Mesenchymal stem cell (in vitro differentiated cells and primary cell): ENCODE results near the gene POLR1G.

Source experiments
- DNase-seq: peaks from one replicate; pipeline ENCODE4 v3.0.0-alpha.2; 2013
- H2AFZ ChIP-seq: one replicate; pipeline ENCODE4 v1.6.1; 2013; ENCODE audit warnings: low read depth, mild to moderate bottlenecking, control low read depth, inconsistent platforms, low read length, moderate library complexity
- H2AK5ac ChIP-seq: 2 replicates; pipeline ENCODE4 v1.6.1; 2013; ENCODE audit warnings: low read length, moderate library complexity, mild to moderate bottlenecking, inconsistent platforms; ENCODE audit not compliant: severe bottlenecking
- H2BK120ac ChIP-seq: one replicate; pipeline ENCODE4 v1.6.1; 2013; ENCODE audit warnings: low read depth, mild to moderate bottlenecking, inconsistent platforms, low read length, moderate library complexity
- H2BK12ac ChIP-seq, 2 experiments: one replicate each; pipeline ENCODE4 v1.6.1; 2013; ENCODE audit warnings: inconsistent platforms in 2 of 2, low read length in 2 of 2, mild to moderate bottlenecking in 2 of 2, moderate library complexity in 2 of 2, control low read depth in 1 of 2
- H2BK15ac ChIP-seq: one replicate; pipeline ENCODE4 v1.6.1; 2013; ENCODE audit warnings: mild to moderate bottlenecking, low read depth, inconsistent platforms; ENCODE audit not compliant: poor library complexity, severe bottlenecking
- H2BK5ac ChIP-seq: 2 replicates; pipeline ENCODE4 v1.6.1; 2013; ENCODE audit warnings: low read depth, mild to moderate bottlenecking, low read length, control low read depth, inconsistent platforms; ENCODE audit not compliant: poor library complexity, severe bottlenecking
- H3K14ac ChIP-seq, 2 experiments: one replicate each; pipeline ENCODE4 v1.6.1; 2013; ENCODE audit warnings: inconsistent platforms in 2 of 2, low read length in 2 of 2, control low read depth in 1 of 2, mild to moderate bottlenecking in 1 of 2, moderate library complexity in 1 of 2
- H3K18ac ChIP-seq, 2 experiments: one replicate each; pipeline ENCODE4 v1.6.1; 2013; ENCODE audit warnings: inconsistent platforms in 2 of 2, low read length in 2 of 2, control low read depth in 1 of 2, low read depth in 1 of 2, mild to moderate bottlenecking in 1 of 2
- H3K23ac ChIP-seq, 2 experiments: one replicate each; pipeline ENCODE4 v1.6.1; 2013; ENCODE audit warnings: inconsistent platforms in 2 of 2, low read length in 2 of 2, mild to moderate bottlenecking in 2 of 2, moderate library complexity in 2 of 2, control low read depth in 1 of 2
- H3K27ac ChIP-seq: 2 replicates; pipeline ENCODE4 v1.5.1; 2013; ENCODE audit warnings: mild to moderate bottlenecking, moderate library complexity, low read length, control low read depth, inconsistent platforms; ENCODE audit not compliant: poor library complexity, severe bottlenecking
- H3K27me3 ChIP-seq, 2 experiments: 2 replicates each; pipeline versions ENCODE4 v1.6.1 to v1.7.0; 2013; ENCODE audit warnings: low read length in 2 of 2, mild to moderate bottlenecking in 2 of 2, moderate library complexity in 2 of 2, control low read depth in 1 of 2, inconsistent platforms in 1 of 2; ENCODE audit not compliant: control insufficient read depth in 1 of 2, insufficient read depth in 1 of 2
- H3K36me3 ChIP-seq, 2 experiments: 2 replicates each; pipeline versions ENCODE4 v1.6.1 to v1.7.0; 2013; ENCODE audit warnings: low read length in 2 of 2, control low read depth in 1 of 2, inconsistent platforms in 1 of 2, low read depth in 1 of 2, mild to moderate bottlenecking in 1 of 2; ENCODE audit not compliant: insufficient read depth in 2 of 2, control insufficient read depth in 1 of 2
- H3K4ac ChIP-seq, 2 experiments: one replicate each; pipeline ENCODE4 v1.6.1; 2013; ENCODE audit warnings: inconsistent platforms in 2 of 2, low read length in 2 of 2, mild to moderate bottlenecking in 2 of 2, moderate library complexity in 2 of 2, control low read depth in 1 of 2, low read depth in 1 of 2
- H3K4me1 ChIP-seq: 2 replicates; pipeline ENCODE4 v1.6.1; 2013; ENCODE audit warnings: low read depth, low read length, control low read depth; ENCODE audit not compliant: control insufficient read depth, insufficient read depth
- H3K4me2 ChIP-seq: 2 replicates; pipeline ENCODE4 v1.6.1; 2013; ENCODE audit warnings: low read length, mild to moderate bottlenecking, inconsistent platforms; ENCODE audit not compliant: poor library complexity, severe bottlenecking
- H3K4me3 ChIP-seq, 2 experiments: 2 replicates each; pipeline versions ENCODE4 v1.5.1 to v1.7.0; 2013; ENCODE audit warnings: low read length in 2 of 2, mild to moderate bottlenecking in 2 of 2, control low read depth in 1 of 2, low read depth in 1 of 2; ENCODE audit not compliant: insufficient read depth in 1 of 2
- H3K79me1 ChIP-seq: replicated peaks from 2 replicates; pipeline ENCODE4 v1.6.1; 2013; ENCODE audit warnings: mild to moderate bottlenecking, control low read depth, low read length, inconsistent platforms; ENCODE audit not compliant: poor library complexity, severe bottlenecking
- H3K9ac ChIP-seq: 2 replicates; pipeline ENCODE4 v1.7.0; 2013; ENCODE audit warnings: mild to moderate bottlenecking, low read length, moderate library complexity
- H3K9me3 ChIP-seq: 2 replicates; pipeline ENCODE4 v1.7.0; 2013; ENCODE audit warnings: mild to moderate bottlenecking, low read length; ENCODE audit not compliant: control insufficient read depth
- H4K8ac ChIP-seq: one replicate; pipeline ENCODE4 v1.6.1; 2013; ENCODE audit warnings: inconsistent platforms, mild to moderate bottlenecking, low read length, moderate library complexity
- H4K91ac ChIP-seq: one replicate; pipeline ENCODE4 v1.6.1; 2013; ENCODE audit warnings: mild to moderate bottlenecking, low read length, inconsistent platforms
- WGBS: methylation state at CpG from one replicate; pipeline ENCODE4 v1.1.7; 2013; ENCODE audit warnings: mixed read lengths; 5-methylcytosine and 5-hydroxymethylcytosine counted together

The POLR1G gene

DNA sequence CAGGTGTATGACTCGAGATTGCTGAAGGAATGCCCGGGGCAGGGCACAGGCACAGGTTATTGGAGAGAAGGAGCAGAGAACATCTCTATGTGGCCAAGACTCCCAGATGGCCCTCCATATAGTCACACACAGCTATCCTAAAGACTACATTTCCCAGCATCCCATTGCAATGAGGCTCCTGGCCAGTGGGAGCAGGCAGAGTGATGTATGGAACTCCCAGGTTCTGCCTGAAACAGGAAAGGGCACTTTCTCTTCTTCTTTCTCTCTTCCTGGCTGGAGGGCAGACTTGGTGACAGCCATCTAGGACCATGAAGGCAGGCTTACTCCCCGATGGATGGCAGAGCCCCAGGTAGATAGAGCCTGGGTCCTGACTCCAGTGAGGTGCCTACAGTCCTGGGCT, 15.1 kb upstream of the POLR1G start:
- Histone ChIP-seq H3K9me3 (no peaks in the 10 kb centered on the region), H2BK5ac (no peak overlapping the region), H3K14ac (no peak overlapping the region), H2BK15ac (no peak overlapping the region), H3K23ac (no peak overlapping the region), H3K4ac (no peak overlapping the region), H2AFZ (no peak overlapping the region), H2AK5ac (no peak overlapping the region), H3K4me2 (no peak overlapping the region), H2BK12ac (no peak overlapping the region), H3K18ac (no peak overlapping the region), H3K4me1 (no peaks in the 10 kb centered on the region), H3K9ac (no peak overlapping the region), H3K27ac (no peak overlapping the region), H3K4me3 (no peak overlapping the region), H4K8ac (no peak overlapping the region), H2BK120ac (no peak overlapping the region), H3K36me3 (peaks cover 0 to 31% of the 10 kb centered on the region in 2 experiments), H4K91ac (no peak overlapping the region), H3K27me3 (peaks cover 0 to under 1% of the 10 kb centered on the region in 2 experiments), H3K79me1 (no peaks in the 10 kb centered on the region)
- DNase-seq = peak; percentile 33
- WGBS = 74% methylated on average over 2 of the region's 3 CpGs

DNA sequence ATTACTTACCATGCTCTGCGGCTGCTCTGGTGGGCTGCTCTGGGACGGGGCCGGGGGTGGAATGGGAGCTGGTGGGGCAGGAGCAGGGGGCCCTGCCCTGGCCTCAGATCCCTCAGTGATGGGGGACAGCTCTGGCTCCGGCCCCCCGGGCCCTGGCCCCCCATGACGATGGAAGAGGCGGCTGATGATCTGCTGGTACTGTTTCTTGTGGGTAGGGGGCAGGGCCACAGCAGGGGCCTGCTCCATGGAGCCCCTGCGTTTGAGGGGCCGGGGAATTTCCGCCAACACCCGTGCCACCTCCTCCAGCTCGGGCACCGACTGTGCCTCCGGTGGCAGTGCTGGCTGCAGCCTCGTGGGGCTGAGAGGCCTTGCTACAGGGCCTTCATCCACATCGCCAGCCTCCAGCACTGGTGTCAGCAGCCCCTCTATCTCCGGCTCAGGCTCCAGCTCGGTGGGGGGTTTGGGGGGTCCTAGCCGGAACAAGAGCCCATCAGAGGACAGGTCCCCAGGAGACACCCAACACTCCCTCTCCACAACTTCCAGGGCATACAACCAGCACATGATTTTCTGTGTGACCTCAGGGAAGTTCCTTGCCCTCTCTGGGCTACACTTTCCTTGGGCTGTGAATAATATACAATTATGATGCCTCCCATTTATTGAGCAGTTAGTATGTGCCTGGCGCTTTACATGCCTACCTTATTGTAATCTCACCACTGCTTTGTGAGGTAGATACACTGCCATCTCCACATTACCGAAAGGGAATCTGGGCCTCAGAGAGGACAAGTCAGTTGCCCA, 14.4 kb upstream of the POLR1G start:
- Histone ChIP-seq H3K9ac (no peak overlapping the region), H3K27me3 (no peaks in the 10 kb centered on the region), H3K4me1 (no peaks in the 10 kb centered on the region), H3K27ac (no peak overlapping the region), H2BK15ac (no peak overlapping the region), H4K8ac (no peak overlapping the region), H3K18ac (no peak overlapping the region), H3K4ac (no peak overlapping the region), H2AK5ac (no peak overlapping the region), H3K36me3 (peaks cover 0 to 38% of the 10 kb centered on the region in 2 experiments), H2AFZ (no peak overlapping the region), H2BK120ac (no peak overlapping the region), H2BK5ac (no peak overlapping the region), H3K4me3 (no peak overlapping the region), H2BK12ac (no peak overlapping the region), H4K91ac (no peak overlapping the region), H3K23ac (no peak overlapping the region), H3K79me1 (peaks cover 1% of the 10 kb centered on the region), H3K14ac (no peak overlapping the region), H3K4me2 (no peak overlapping the region), H3K9me3 (no peaks in the 10 kb centered on the region)
- DNase-seq = no peak
- WGBS = 95% methylated on average over 20 of the region's 21 CpGs

DNA sequence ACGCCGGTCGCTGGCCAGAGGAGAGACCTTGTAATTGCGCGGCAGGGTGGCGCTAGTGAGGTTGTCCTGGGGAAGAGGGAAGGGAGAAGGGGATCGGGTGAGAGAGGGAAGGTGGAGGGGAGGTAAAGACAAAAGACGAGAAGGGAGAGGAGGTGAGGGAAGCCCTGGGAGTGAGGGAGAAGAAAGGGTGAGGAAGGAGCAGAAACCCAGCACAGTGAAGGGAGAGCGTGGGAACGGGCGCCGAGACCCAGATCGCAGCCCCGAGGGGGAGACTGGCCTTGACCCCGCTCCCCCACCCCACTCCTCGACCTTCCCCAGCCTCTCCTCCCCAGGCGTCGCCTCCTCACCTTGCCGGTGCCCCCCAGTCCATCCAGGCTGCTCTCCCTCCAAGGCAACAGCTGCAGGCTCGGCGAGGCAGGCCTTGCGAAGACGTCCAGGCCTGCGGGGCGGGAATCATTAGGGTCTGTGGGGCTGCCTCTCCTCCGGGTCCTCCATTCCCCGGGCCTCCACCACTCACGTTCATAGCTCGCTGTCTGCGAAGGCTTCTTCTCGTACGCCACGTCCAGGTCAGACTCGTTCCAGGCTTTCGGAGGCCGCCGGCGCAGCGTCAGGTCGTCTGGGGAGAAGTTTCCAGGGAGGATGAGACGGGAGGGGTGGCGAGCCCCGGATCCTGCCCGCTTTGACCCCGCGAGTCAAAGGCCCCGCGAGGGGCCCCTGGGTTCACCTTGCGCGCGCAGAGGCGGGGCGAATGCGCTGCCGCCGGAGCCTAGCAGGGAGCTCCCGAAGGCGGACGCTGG, 10.4 kb upstream of the POLR1G start:
- H3K9me3 ChIP-seq = no peaks in the 10 kb centered on the region
- H3K14ac ChIP-seq = no peak overlapping the region
- no peak overlapping the region for H2BK120ac ChIP-seq
- H3K23ac ChIP-seq = no peak overlapping the region
- peaks cover 8% of the 10 kb centered on the region for H3K4me1 ChIP-seq
- peak overlapping the region; percentile 3 for H2BK15ac ChIP-seq
- H3K4ac ChIP-seq = no peak overlapping the region
- WGBS = 51% methylated on average over 53 of the region's 59 CpGs
- H4K8ac ChIP-seq = no peak overlapping the region
- H3K79me1 ChIP-seq = peaks cover 12% of the 10 kb centered on the region
- H3K4me2 ChIP-seq = no peak overlapping the region
- no peak overlapping the region for H2AFZ ChIP-seq
- H3K9ac ChIP-seq = no peak overlapping the region
- DNase-seq = no peak
- no peak overlapping the region for H2AK5ac ChIP-seq
- H3K27me3 ChIP-seq = no peaks in the 10 kb centered on the region
- H3K27ac ChIP-seq = no peak overlapping the region
- H3K4me3 ChIP-seq = no peak overlapping the region
- no peak overlapping the region for H2BK5ac ChIP-seq
- no peak overlapping the region for H4K91ac ChIP-seq
- H3K36me3 ChIP-seq = peaks cover 0 to 43% of the 10 kb centered on the region in 2 experiments
- no peak overlapping the region for H2BK12ac ChIP-seq
- H3K18ac ChIP-seq = no peak overlapping the region

DNA sequence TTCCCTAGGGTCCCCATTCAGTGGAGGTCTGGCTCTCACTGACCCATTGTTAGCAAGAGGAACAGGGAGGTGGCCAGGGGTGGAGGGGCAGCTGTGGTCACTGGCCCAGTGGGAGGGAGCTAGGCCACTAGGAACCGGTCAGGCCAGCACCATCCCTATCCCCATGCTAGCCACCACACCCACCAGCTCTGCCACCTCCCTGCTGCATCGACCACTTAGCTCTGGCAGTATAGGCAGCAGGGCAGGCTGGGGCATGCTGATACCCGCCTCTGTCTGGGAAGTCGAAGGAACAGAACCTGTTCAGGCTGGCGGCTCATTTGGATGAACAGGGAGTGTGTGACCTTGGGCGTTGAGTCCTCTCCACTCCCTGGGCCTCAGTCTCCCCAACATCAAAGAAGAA, 6.3 kb upstream of the POLR1G start:
- 85% methylated on average over 6 of the region's 6 CpGs for WGBS
- H3K4me1 ChIP-seq = peaks cover 28% of the 10 kb centered on the region

More for the DNA sequence above, 6.3 kb upstream of the POLR1G start:
- Histone ChIP-seq H3K9me3 (no peaks in the 10 kb centered on the region), H3K23ac (no peak overlapping the region), H2AK5ac (no peak overlapping the region), H3K4me2 (no peak overlapping the region), H3K14ac (no peak overlapping the region), H2BK12ac (no peak overlapping the region), H3K4me3 (peak overlapping the region in 1 of 2 experiments; percentile 14), H2BK15ac (no peak overlapping the region), H2BK5ac (no peak overlapping the region), H3K4ac (no peak overlapping the region), H3K18ac (no peak overlapping the region), H3K27ac (no peak overlapping the region), H4K91ac (no peak overlapping the region), H3K9ac (no peak overlapping the region), H3K36me3 (peaks cover 0 to 24% of the 10 kb centered on the region in 2 experiments), H2BK120ac (no peak overlapping the region), H3K27me3 (no peaks in the 10 kb centered on the region), H3K79me1 (peaks cover 26% of the 10 kb centered on the region), H2AFZ (no peak overlapping the region), H4K8ac (no peak overlapping the region)
- DNase-seq = no peak
